OCI-LY7 (cell line): Measurements from ENCODE around the gene LIX1. TPM values are rescaled to one million over a fixed set of nuclear protein-coding genes. Genes with fewer than 3 reads are reported as not detected.
"Not testable (repeated sequence)": the region's sequence is repeated elsewhere in the genome, so short reads cannot be mapped to it uniquely, and the experiment has no call there.

Experiments used
- BruUV-seq: library from RNA; stranded (reverse); fragments of 400-500 nt; replicated peaks from 2 replicates; lab custom pipeline; 2021; lab: Mats Ljungman, UMichigan
- CTCF ChIA-PET: fragments of 300-600 bp; sonication (Branson Sonifier 250); formaldehyde crosslinking; loops from one replicate; lab custom pipeline; 2022; ENCODE audit warnings: antibody characterized with exemption; ENCODE audit not compliant: unreplicated experiment; lab: Charles Lee
- POLR2A ChIA-PET: fragments of 300-600 bp; sonication (Branson Sonifier 250); formaldehyde crosslinking; loops from one replicate; lab custom pipeline; 2022; ENCODE audit warnings: antibody characterized with exemption; lab: Charles Lee
- DNase-seq: peaks from one replicate; pipeline ENCODE4 v3.0.0-alpha.2; 2015; ENCODE audit warnings: low spot score
- H2AFZ ChIP-seq: fragments of 200-600 bp; sonication (generic), shearing (Covaris generic); 2 replicates; pipeline ENCODE4 v1.6.1; 2014; ENCODE audit warnings: mild to moderate bottlenecking, antibody characterized with exemption, low read length, moderate library complexity
- H3K27ac ChIP-seq: fragments of 200-600 bp; sonication (generic); 2 replicates; pipeline ENCODE4 v1.5.1; 2014; ENCODE audit warnings: mixed run types, low read depth, mild to moderate bottlenecking, moderate library complexity, low read length, inconsistent platforms; ENCODE audit not compliant: poor library complexity, severe bottlenecking
- H3K36me3 ChIP-seq: fragments of 200-600 bp; sonication (generic); 2 replicates; pipeline ENCODE4 v1.6.1; 2014; ENCODE audit warnings: mild to moderate bottlenecking, antibody characterized with exemption, low read length, moderate library complexity, mixed read lengths; ENCODE audit not compliant: insufficient read depth
- H3K4me1 ChIP-seq: fragments of 200-600 bp; sonication (generic); 2 replicates; pipeline ENCODE4 v1.5.1; 2014; ENCODE audit warnings: mild to moderate bottlenecking, low read length; ENCODE audit not compliant: insufficient read depth, poor library complexity, severe bottlenecking
- H3K4me2 ChIP-seq: fragments of 200-600 bp; sonication (generic); 2 replicates; pipeline ENCODE4 v1.6.1; 2014; ENCODE audit warnings: mild to moderate bottlenecking, low read length
- H3K4me3 ChIP-seq: fragments of 200-600 bp; sonication (generic); 2 replicates; pipeline ENCODE4 v1.5.1; 2014; ENCODE audit warnings: mild to moderate bottlenecking, low read depth, low read length; ENCODE audit not compliant: poor library complexity, severe bottlenecking
- H3K79me2 ChIP-seq: fragments of 200-600 bp; sonication (generic); 2 replicates; pipeline ENCODE4 v1.6.1; 2016; ENCODE audit warnings: low read depth, mild to moderate bottlenecking, low read length, moderate library complexity, mixed read lengths; ENCODE audit not compliant: insufficient read depth
- H3K9me2 ChIP-seq: fragments of 200-600 bp; sonication (generic); 2 replicates; pipeline ENCODE4 v1.6.1; 2016; ENCODE audit warnings: mild to moderate bottlenecking, low read length, mixed read lengths; ENCODE audit not compliant: insufficient read depth
- H3K9me3 ChIP-seq: fragments of 200-600 bp; sonication (generic); 2 replicates; pipeline ENCODE4 v1.6.1; 2014; ENCODE audit warnings: mild to moderate bottlenecking, mixed run types, low read length, mixed read lengths
- H4K20me1 ChIP-seq: fragments of 200-600 bp; sonication (generic); 2 replicates; pipeline ENCODE4 v1.6.1; 2014; ENCODE audit warnings: mild to moderate bottlenecking, antibody characterized with exemption, low read length, moderate library complexity, mixed read lengths; ENCODE audit not compliant: insufficient read depth
- CTCF ChIP-seq: fragments of 200-600 bp; sonication (generic); conservative IDR thresholded peaks from 2 replicates; pipeline ENCODE4 v1.5.1; 2014; ENCODE audit warnings: mild to moderate bottlenecking, antibody characterized with exemption, low read length, moderate library complexity, mixed read lengths
- EZH2phosphoT487 ChIP-seq: fragments of 200-600 bp; sonication (generic); IDR thresholded peaks from 2 replicates; pipeline ENCODE4 v1.6.1; 2018; ENCODE audit warnings: low read depth, borderline replicate concordance, mild to moderate bottlenecking, mixed run types, antibody characterized with exemption, low read length, moderate library complexity, mixed read lengths
- intact Hi-C: fragments of 100-400 bp; cut with micrococcal nuclease; formaldehyde crosslinking; loops from one replicate; pipeline ENCODE4 v1.10.0; 2022; ENCODE audit not compliant: unreplicated experiment
- total RNA-seq, 2 experiments: library from RNA; depleted of rRNA in 1 of 2; stranded (reverse); fragments of >200 nt in 1 of 2; shearing (Covaris generic) in 1 of 2; gene quantifications; 2 replicates each; pipeline ENCODE4 v1.2.3, GENCODE V29; 2014 to 2022

The LIX1 gene
- total RNA-seq, 2 experiments from 2014 or later, result 0.44 TPM; not detected in 1

- H3K4me2 ChIP-seq, result no peak overlapping the region
- no peak for DNase-seq
- intact Hi-C loops, result loop anchor here (5.0 kb wide), 1 partner anchor 389 kb away; no protein-coding TSS in a partner anchor
- no TSS peak for BruUV-seq
- H3K4me1 ChIP-seq, result peaks cover 5% of the 10 kb centered on the region
- no peak overlapping the region for H3K4me3 ChIP-seq
- ChIA-PET POLR2A (interaction anchor here (0.5 to 3.5 kb wide), 12 partner anchors 9 to 389 kb away, joined by 3 to 13 read pairs (median 4); partner anchors contain the start of gene ERAP2), CTCF (interaction anchor here (1.0 to 2.5 kb wide), 2 partner anchors 144 to 272 kb away, joined by 3 to 12 read pairs; no protein-coding TSS in a partner anchor)
- H2AFZ ChIP-seq, result peak overlapping the region; percentile 67; the same call in 1 of the 2 replicates
- H3K9me3 ChIP-seq, result no peaks in the 10 kb centered on the region
- H4K20me1 ChIP-seq, result no peaks in the 10 kb centered on the region
- H3K79me2 ChIP-seq, result no peaks in the 10 kb centered on the region
- no peak overlapping the region for H3K27ac ChIP-seq
- H3K9me2 ChIP-seq, result no peaks in the 10 kb centered on the region
- TF ChIP-seq CTCF, result no peak
- TF ChIP-seq EZH2phosphoT487, result no peak
- no peaks in the 10 kb centered on the region for H3K36me3 ChIP-seq
Measured at GRCh38 chr5:97141031-97141430, 1.4 kb downstream of the LIX1 start.

- H3K79me2 ChIP-seq, H4K20me1 ChIP-seq, H3K4me2 ChIP-seq, H3K27ac ChIP-seq, BruUV-seq, H3K9me3 ChIP-seq, H3K4me1 ChIP-seq, H3K4me3 ChIP-seq, H3K9me2 ChIP-seq, H3K36me3 ChIP-seq, DNase-seq: not testable (repeated sequence)
- CTCF ChIA-PET, result interaction anchor here (2.5 kb wide), 1 partner anchor 271 kb away, joined by 12 read pairs; no protein-coding TSS in a partner anchor
- H2AFZ ChIP-seq, result peak overlapping the region; percentile 67; the same call in 1 of the 2 replicates
- POLR2A ChIA-PET, result interaction anchor here (0.5 to 3.5 kb wide), 20 partner anchors 8 to 335 kb away, joined by 3 to 13 read pairs (median 3); partner anchors contain the start of gene ERAP2
- intact Hi-C loops, result loop anchor here (5.0 kb wide), 1 partner anchor 388 kb away; no protein-coding TSS in a partner anchor
Measured at GRCh38 chr5:97140250-97140649, 2.2 kb downstream of the LIX1 start.

- POLR2A ChIA-PET, result interaction anchor here (0.6 to 1.0 kb wide), 2 partner anchors 9 to 475 kb away, joined by 3 read pairs; no protein-coding TSS in a partner anchor
- Histone ChIP-seq H4K20me1 (no peaks in the 10 kb centered on the region), H3K36me3 (no peaks in the 10 kb centered on the region), H3K27ac (no peak overlapping the region), H3K9me3 (no peaks in the 10 kb centered on the region), H3K4me3 (no peak overlapping the region), H2AFZ (no peak overlapping the region), H3K9me2 (no peaks in the 10 kb centered on the region), H3K79me2 (no peaks in the 10 kb centered on the region), H3K4me2 (no peak overlapping the region), H3K4me1 (peaks cover 12% of the 10 kb centered on the region)
- BruUV-seq, result no TSS peak
- intact Hi-C loops, result no loop called here
- TF ChIP-seq CTCF, result no peak
- TF ChIP-seq EZH2phosphoT487, result no peak
- CTCF ChIA-PET, result no interaction called here
- DNase-seq, result no peak
Measured at GRCh38 chr5:97136475-97136874, 5.9 kb downstream of the LIX1 start.
